CD4-positive, alpha-beta T cell (primary cell): ENCODE data around the gene CD109. TPM values are rescaled to one million over a fixed set of nuclear protein-coding genes. Genes with fewer than 3 reads are reported as not detected.
A peak's percentile ranks its signal among the peaks of the same experiment; 100 is the strongest.

Experiments used
- ATAC-seq: fragments of 200-7000 bp; cut with Tn5 transposase; one replicate; pipeline ENCODE4 v1.10.0; 2022; ENCODE audit warnings: mild to moderate bottlenecking; ENCODE audit not compliant: poor library complexity
- CTCF ChIA-PET: fragments of 350-600 bp; sonication (Branson Sonifier 250); formaldehyde crosslinking; loops from one replicate; lab custom pipeline; 2021; ENCODE audit warnings: antibody characterized with exemption, inconsistent platforms; lab: Charles Lee
- POLR2A ChIA-PET: fragments of 350-600 bp; sonication (Branson Sonifier 250); formaldehyde crosslinking; loops from one replicate; lab custom pipeline; 2021; ENCODE audit warnings: antibody characterized with exemption, inconsistent platforms; lab: Charles Lee
- DNase-seq, 14 experiments: peaks; one replicate each; pipeline ENCODE4 v3.0.0-alpha.2; 2013 to 2020; ENCODE audit warnings: mixed read lengths in 2 of 14
- H3K27ac ChIP-seq, 2 donors: one replicate each; pipeline versions ENCODE4 v1.5.1 to v1.7.0; 2013; ENCODE audit warnings: low read length in 2 of 2, low read depth in 1 of 2, mild to moderate bottlenecking in 1 of 2
- H3K27me3 ChIP-seq, 2 experiments: 1 replicate in 1 of 2; 2 replicates in 1 of 2; pipeline versions ENCODE4 v1.6.1 to v1.7.0; 2013; ENCODE audit warnings: low read length in 2 of 2, control low read depth in 1 of 2, mild to moderate bottlenecking in 1 of 2, moderate library complexity in 1 of 2; ENCODE audit not compliant: insufficient read depth in 2 of 2, control insufficient read depth in 1 of 2
- H3K36me3 ChIP-seq: one replicate; pipeline ENCODE4 v1.6.1; 2013; ENCODE audit warnings: low read length, control low read depth; ENCODE audit not compliant: insufficient read depth
- H3K4me1 ChIP-seq: one replicate; pipeline ENCODE4 v1.6.1; 2013; ENCODE audit warnings: low read length, control low read depth; ENCODE audit not compliant: insufficient read depth
- H3K4me3 ChIP-seq: one replicate; pipeline ENCODE4 v1.5.1; 2013; ENCODE audit warnings: mild to moderate bottlenecking, low read length, moderate library complexity
- H3K9me3 ChIP-seq, 2 experiments: 1 replicate in 1 of 2; 2 replicates in 1 of 2; pipeline versions ENCODE4 v1.6.1 to v1.7.0; 2013; ENCODE audit warnings: low read length in 2 of 2, mild to moderate bottlenecking in 2 of 2, control low read depth in 1 of 2, moderate library complexity in 1 of 2; ENCODE audit not compliant: control insufficient read depth in 1 of 2, insufficient read depth in 1 of 2
- H3K27ac Mint-ChIP-seq: one replicate; pipeline ENCODE4 v1.8.0; 2020; ENCODE audit warnings: mixed read lengths
- H3K27me3 Mint-ChIP-seq: one replicate; pipeline ENCODE4 v1.8.0; 2021; ENCODE audit warnings: mixed read lengths
- H3K36me3 Mint-ChIP-seq: one replicate; pipeline ENCODE4 v1.8.0; 2021; ENCODE audit warnings: low read depth, mixed read lengths
- H3K4me1 Mint-ChIP-seq: one replicate; pipeline ENCODE4 v1.8.0; 2021; ENCODE audit warnings: low read depth, mixed read lengths
- H3K4me3 Mint-ChIP-seq: one replicate; pipeline ENCODE4 v1.8.0; 2020; ENCODE audit warnings: mild to moderate bottlenecking, mixed read lengths
- H3K9me3 Mint-ChIP-seq: one replicate; pipeline ENCODE4 v1.8.0; 2020; ENCODE audit warnings: mixed read lengths
- intact Hi-C, 2 experiments: fragments of 100-400 bp; cut with DNase I in 1 of 2; cut with micrococcal nuclease in 1 of 2; formaldehyde crosslinking; loops; one replicate each; pipeline versions ENCODE4 v1.15.1 to v1.9.0; 2023 to 2025; cut with DNase I, micrococcal nuclease
- total RNA-seq, 174 experiments: library from RNA in 2 of 174; stranded (reverse) in 2 of 174; gene quantifications; one replicate each; pipeline ENCODE4 v1.2.3 and lab custom pipeline; 2021 to 2026
- TF ChIP-seq, protein P1 (sequence below): fragments of 200-600 bp; IDR thresholded peaks from one replicate; pipeline ENCODE4 v1.8.0; 2022; ENCODE audit warnings: antibody characterized with exemption, mild to moderate bottlenecking

CD109 gene
- total RNA-seq, 2 experiments from 2014 or later, result 0.75 to 0.80 TPM

DNA sequence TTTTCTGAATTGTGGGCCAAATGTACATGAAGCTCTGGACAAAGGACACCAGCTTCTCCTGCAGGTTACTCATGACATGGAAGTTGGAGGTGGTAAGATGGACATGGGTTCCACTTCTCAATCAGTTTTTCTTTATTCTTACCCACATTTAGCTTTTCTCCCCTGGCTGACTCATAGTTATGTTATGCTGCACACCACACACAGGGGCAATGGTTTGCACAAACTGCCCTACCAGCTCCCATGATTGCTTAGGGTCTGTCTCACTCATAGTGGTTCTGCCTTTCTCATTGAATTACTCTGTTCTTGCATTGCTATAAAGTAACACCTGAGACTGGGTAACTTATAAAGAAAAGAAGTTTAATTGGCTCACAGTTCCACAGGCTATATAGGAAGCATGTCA lies 4.5 kb upstream of the CD109 start:
- intact Hi-C loops, result no loop called here

GRCh38 chr6:73694711-73695411 lies 1.1 kb upstream of the CD109 start:
- Mint-ChIP-seq H3K4me1 (peaks cover 19% of the 10 kb centered on the region), H3K4me3 (peak overlapping the region; percentile 87), H3K27me3 (peaks cover 27% of the 10 kb centered on the region), H3K36me3 (no peaks in the 10 kb centered on the region), H3K27ac (peak overlapping the region; percentile 82), H3K9me3 (no peaks in the 10 kb centered on the region)
- DNase-seq (peak in 2 of 14 experiments; percentile 25 to 35), ATAC-seq (no peak)
- Histone ChIP-seq H3K4me1 (peaks cover 14% of the 10 kb centered on the region), H3K36me3 (no peaks in the 10 kb centered on the region), H3K27me3 (peaks cover 0 to 3% of the 10 kb centered on the region in 2 experiments), H3K9me3 (no peaks in the 10 kb centered on the region), H3K4me3 (no peak overlapping the region), H3K27ac (no peak overlapping the region)
- ChIA-PET POLR2A (no interaction called here), CTCF (no interaction called here)
- intact Hi-C loops, result no loop called here
- TF ChIP-seq, protein P1, sequence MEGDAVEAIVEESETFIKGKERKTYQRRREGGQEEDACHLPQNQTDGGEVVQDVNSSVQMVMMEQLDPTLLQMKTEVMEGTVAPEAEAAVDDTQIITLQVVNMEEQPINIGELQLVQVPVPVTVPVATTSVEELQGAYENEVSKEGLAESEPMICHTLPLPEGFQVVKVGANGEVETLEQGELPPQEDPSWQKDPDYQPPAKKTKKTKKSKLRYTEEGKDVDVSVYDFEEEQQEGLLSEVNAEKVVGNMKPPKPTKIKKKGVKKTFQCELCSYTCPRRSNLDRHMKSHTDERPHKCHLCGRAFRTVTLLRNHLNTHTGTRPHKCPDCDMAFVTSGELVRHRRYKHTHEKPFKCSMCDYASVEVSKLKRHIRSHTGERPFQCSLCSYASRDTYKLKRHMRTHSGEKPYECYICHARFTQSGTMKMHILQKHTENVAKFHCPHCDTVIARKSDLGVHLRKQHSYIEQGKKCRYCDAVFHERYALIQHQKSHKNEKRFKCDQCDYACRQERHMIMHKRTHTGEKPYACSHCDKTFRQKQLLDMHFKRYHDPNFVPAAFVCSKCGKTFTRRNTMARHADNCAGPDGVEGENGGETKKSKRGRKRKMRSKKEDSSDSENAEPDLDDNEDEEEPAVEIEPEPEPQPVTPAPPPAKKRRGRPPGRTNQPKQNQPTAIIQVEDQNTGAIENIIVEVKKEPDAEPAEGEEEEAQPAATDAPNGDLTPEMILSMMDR, result no peak

More for the DNA sequence above, 4.5 kb upstream of the CD109 start:
- no peak overlapping the region for H3K4me3 ChIP-seq
- no peak overlapping the region for H3K27ac ChIP-seq
- H3K4me1 Mint-ChIP-seq, result peaks cover 12% of the 10 kb centered on the region
- H3K4me3 Mint-ChIP-seq, result no peak overlapping the region
- peaks cover 13% of the 10 kb centered on the region for H3K4me1 ChIP-seq
- no peaks in the 10 kb centered on the region for H3K36me3 ChIP-seq
- CTCF ChIA-PET, result interaction anchor here (1.4 kb wide), 1 partner anchor 15 kb away, joined by 3 read pairs; no protein-coding TSS in a partner anchor
- H3K27ac Mint-ChIP-seq, result no peak overlapping the region
- DNase-seq, result no peak
- peaks cover 0 to 3% of the 10 kb centered on the region in 2 experiments for H3K27me3 ChIP-seq
- POLR2A ChIA-PET, result no interaction called here
- no peak for ATAC-seq
- TF ChIP-seq, protein P1, result no peak
- no peaks in the 10 kb centered on the region for H3K9me3 Mint-ChIP-seq
- peaks cover 44% of the 10 kb centered on the region for H3K27me3 Mint-ChIP-seq
- no peaks in the 10 kb centered on the region for H3K36me3 Mint-ChIP-seq
- no peaks in the 10 kb centered on the region for H3K9me3 ChIP-seq

GRCh38 chr6:73696966-73697655 lies 1.1 kb downstream of the CD109 start:
- ChIA-PET CTCF (no interaction called here), POLR2A (no interaction called here)
- no peak for ATAC-seq
- peaks cover 26% of the 10 kb centered on the region for H3K27me3 Mint-ChIP-seq
- TF ChIP-seq, protein P1, result no peak
- no peaks in the 10 kb centered on the region for H3K9me3 Mint-ChIP-seq
- intact Hi-C loops, result loop anchor here in 1 of 2 experiments (1.0 kb wide), 1 partner anchor 28 kb away; no protein-coding TSS in a partner anchor
- H3K4me1 Mint-ChIP-seq, result peaks cover 19% of the 10 kb centered on the region
- Histone ChIP-seq H3K36me3 (no peaks in the 10 kb centered on the region), H3K27ac (no peak overlapping the region), H3K4me3 (peak overlapping the region; percentile 7), H3K9me3 (no peaks in the 10 kb centered on the region), H3K27me3 (peaks cover 0 to 3% of the 10 kb centered on the region in 2 experiments), H3K4me1 (peaks cover 14% of the 10 kb centered on the region)
- no peaks in the 10 kb centered on the region for H3K36me3 Mint-ChIP-seq
- peak overlapping the region; percentile 82 for H3K4me3 Mint-ChIP-seq
- H3K27ac Mint-ChIP-seq, result peak overlapping the region; percentile 82
- DNase-seq, result peak in 2 of 14 experiments; percentile 4 to 6
